GM12872 (cell line): ENCODE results near the gene PRAME.

Source experiments
- CTCF ChIP-seq: IDR thresholded peaks from 3 replicates; pipeline ENCODE4 v1.5.1; 2011; ENCODE audit warnings: low read depth, mild to moderate bottlenecking, low read length, moderate library complexity; ENCODE audit not compliant: insufficient read depth

Gene PRAME

GRCh38 chr22:22520020-22520656 lies 38.9 kb downstream of the PRAME start, which contains the start of gene ZNF280A:
TSS of gene ZNF280A (minus strand) at chr22:22520270. CDS start at chr22:22515630, 4,640 bp downstream.
- no peak for TF ChIP-seq CTCF

- no peak for TF ChIP-seq CTCF
These were observed 39.5 kb downstream of the PRAME start for GRCh38 chr22:22519591-22519990.

GRCh38 chr22:22516992-22517391 lies 42.1 kb downstream of the PRAME start:
- no peak for TF ChIP-seq CTCF

- no peak for TF ChIP-seq CTCF
These were observed 43.2 kb downstream of the PRAME start for GRCh38 chr22:22515890-22516289.

GRCh38 chr22:22513619-22514018 lies 45.4 kb downstream of the PRAME start:
- TF ChIP-seq CTCF: no peak

- no peak for TF ChIP-seq CTCF
These were observed 46.1 kb downstream of the PRAME start for GRCh38 chr22:22512951-22513350.

GRCh38 chr22:22508274-22509176 lies 50.5 kb downstream of the PRAME start, which contains the start of gene ZNF280B:
TSS of gene ZNF280B (minus strand) at chr22:22508742. CDS start at chr22:22489398, 19,344 bp downstream.
- peak; percentile 82 for TF ChIP-seq CTCF
